Neural cell (in vitro differentiated cells): ENCODE measurements around the gene MLIP.

ENCODE experiments used
- EP300 ChIP-seq: fragments of 450-650 bp; conservative IDR thresholded peaks from 2 replicates; pipeline ENCODE4 v1.6.1; 2014; ENCODE audit warnings: antibody characterized with exemption, mild to moderate bottlenecking, moderate library complexity; ENCODE audit not compliant: poor library complexity, severe bottlenecking
- EZH2 ChIP-seq: fragments of 200-600, 300-800 bp; shearing (Covaris generic), sonication (generic); IDR thresholded peaks from 2 replicates; pipeline ENCODE4 v1.6.1; 2014; ENCODE audit warnings: antibody characterized with exemption, low read length, borderline replicate concordance, mild to moderate bottlenecking; ENCODE audit not compliant: insufficient read depth, poor library complexity, severe bottlenecking
- POLR2AphosphoS5 ChIP-seq: IDR thresholded peaks from 2 replicates; pipeline ENCODE4 v1.6.1; 2012
- SMC3 ChIP-seq: fragments of 450-650 bp; conservative IDR thresholded peaks from 2 replicates; pipeline ENCODE4 v1.6.1; 2014; ENCODE audit warnings: antibody characterized with exemption, mild to moderate bottlenecking, moderate library complexity; ENCODE audit not compliant: poor library complexity
- TF ChIP-seq, protein P1 (sequence below): fragments of 450-650 bp; IDR thresholded peaks from 2 replicates; pipeline ENCODE4 v1.5.1; 2014; ENCODE audit warnings: antibody characterized with exemption, mild to moderate bottlenecking, moderate library complexity; ENCODE audit not compliant: poor library complexity, severe bottlenecking

DNA sequence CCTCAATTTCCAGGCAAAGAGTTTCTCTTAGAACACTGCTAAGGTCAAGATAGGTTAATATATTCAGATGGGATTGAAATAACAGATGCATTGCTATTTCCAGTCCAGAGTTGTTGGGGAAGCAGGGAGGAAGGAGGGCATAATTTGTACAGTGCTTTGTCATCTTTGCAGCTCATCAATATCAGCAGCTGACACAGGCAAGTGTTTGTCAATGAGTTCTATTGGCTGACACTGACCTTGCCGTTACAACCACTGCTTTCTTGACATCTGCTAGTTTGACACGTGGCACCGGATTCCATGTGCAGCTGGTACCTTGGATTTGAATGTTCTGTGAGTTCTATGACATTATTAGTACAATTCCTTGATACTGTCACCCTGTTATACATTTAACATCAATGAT, 28.0 kb upstream of the MLIP start:
- TF ChIP-seq, protein P1, sequence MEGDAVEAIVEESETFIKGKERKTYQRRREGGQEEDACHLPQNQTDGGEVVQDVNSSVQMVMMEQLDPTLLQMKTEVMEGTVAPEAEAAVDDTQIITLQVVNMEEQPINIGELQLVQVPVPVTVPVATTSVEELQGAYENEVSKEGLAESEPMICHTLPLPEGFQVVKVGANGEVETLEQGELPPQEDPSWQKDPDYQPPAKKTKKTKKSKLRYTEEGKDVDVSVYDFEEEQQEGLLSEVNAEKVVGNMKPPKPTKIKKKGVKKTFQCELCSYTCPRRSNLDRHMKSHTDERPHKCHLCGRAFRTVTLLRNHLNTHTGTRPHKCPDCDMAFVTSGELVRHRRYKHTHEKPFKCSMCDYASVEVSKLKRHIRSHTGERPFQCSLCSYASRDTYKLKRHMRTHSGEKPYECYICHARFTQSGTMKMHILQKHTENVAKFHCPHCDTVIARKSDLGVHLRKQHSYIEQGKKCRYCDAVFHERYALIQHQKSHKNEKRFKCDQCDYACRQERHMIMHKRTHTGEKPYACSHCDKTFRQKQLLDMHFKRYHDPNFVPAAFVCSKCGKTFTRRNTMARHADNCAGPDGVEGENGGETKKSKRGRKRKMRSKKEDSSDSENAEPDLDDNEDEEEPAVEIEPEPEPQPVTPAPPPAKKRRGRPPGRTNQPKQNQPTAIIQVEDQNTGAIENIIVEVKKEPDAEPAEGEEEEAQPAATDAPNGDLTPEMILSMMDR, result no peak
- no peak for TF ChIP-seq EP300
- no peak for TF ChIP-seq POLR2AphosphoS5
- no peak for TF ChIP-seq EZH2
- no peak for TF ChIP-seq SMC3
